GM19025 (cell line): ENCODE measurements around the gene PAK6.

Experiments
- ATAC-seq: cut with Tn5 transposase; IDR thresholded peaks from one replicate; pipeline ENCODE4 v1.9.1; 2021; ENCODE audit warnings: mild to moderate bottlenecking, low read depth, moderate library complexity; ENCODE audit not compliant: unreplicated experiment

The PAK6 gene

GRCh38 chr15:40274350-40275274 is 35.7 kb downstream of the PAK6 start:
- ATAC-seq = no peak

DNA sequence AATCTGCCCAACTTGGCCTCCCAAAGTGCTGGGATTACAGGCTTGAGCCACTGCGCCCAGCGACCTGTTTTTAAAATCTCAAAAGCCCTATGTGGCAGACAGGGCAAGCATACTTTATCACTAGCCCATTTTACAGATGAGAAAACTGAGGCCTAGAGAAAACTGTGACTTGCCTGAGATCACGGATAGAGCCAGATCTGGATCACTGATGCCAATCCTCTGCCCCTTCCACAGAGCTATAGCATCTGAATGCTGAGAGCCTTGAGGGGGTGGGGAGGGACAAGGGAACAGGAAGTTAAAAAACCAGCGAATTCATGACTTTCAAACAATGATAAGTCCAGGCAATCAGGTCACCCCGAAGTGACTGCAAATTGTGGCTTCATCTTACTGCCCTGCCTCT is 36.7 kb downstream of the PAK6 start:
- ATAC-seq = no peak

GRCh38 chr15:40275954-40276353 is 37.1 kb downstream of the PAK6 start:
- ATAC-seq = no peak

GRCh38 chr15:40276927-40277326 is 38.1 kb downstream of the PAK6 start:
- ATAC-seq = no peak

DNA sequence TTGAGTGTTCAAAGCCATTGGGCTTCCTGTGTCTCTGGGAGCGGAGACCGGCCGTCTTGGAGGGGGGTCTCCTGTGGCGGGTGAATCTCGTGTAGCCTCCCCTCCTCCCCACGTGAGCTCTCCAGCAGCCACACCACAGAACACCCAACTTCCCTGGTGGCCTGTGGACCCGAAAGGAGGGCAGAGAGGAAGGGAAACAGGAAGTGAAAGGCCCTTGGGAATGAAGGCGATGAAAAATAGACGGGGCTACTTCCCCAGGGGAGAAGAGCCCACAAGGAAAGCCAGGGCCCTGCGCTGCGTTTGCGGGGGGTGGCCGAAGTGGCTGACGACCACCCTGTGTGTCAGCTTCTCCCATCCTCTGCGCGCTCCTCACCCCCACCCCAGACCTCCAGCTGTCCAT is 38.6 kb downstream of the PAK6 start:
- no peak for ATAC-seq

DNA sequence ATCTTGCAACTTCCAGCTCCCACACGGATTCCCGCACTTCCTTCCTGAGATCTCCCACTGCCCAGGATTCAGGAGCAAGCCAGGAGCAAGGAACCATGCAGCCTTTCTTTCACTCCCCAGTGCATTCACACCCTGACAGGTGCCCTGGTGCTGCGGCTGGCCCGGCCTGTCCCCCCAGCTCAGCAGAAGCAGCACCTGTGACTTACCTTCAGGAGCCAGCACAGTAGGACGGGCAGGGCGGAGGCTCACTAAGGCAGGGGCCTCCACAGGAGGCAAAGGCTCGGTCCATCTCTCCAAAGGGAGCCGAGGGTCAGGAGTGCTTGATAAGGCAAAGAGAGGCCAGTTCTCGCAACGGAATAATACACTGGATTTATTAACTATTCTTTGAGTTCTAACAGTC is 39.2 kb downstream of the PAK6 start:
- no peak for ATAC-seq

DNA sequence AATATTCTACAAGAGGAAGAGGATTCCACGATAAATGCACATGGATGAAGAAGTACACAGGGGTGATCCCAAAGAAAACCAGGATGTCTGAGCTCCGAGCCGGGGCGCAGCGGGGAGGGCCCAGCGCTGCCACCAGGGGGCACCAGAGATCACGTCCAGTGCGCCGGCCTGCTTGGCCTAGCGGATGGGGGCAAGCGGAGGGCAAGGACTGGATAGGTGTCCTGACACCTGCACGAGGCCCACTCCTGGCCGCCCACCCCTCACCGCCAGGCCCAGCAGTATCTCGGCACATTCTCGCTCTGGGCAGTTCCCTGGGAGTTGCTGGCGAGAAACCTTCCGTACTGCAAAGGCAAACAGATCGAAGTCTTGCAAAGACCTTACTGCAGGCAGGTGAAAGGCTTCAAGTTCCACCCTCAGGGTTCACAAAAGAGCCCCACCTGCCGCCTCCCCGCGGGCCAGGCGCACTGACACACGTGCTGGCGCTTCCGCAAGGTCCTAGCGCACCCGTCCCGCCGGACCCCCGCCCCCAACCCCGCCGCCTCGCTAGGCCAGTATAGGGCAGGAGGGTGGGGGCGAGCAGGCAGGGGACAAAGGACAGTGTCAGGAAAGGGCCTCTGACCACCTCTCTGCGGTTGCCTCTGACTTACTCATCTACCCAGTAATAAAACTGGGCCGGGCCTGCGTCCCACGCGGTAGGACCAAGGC is 40.7 kb downstream of the PAK6 start:
- ATAC-seq = no peak

GRCh38 chr15:40280260-40281056 is 41.6 kb downstream of the PAK6 start:
- no peak for ATAC-seq

- ATAC-seq = no peak
Measured at GRCh38 chr15:40281057-40281800, 42.4 kb downstream of the PAK6 start.

- no peak for ATAC-seq
Measured at GRCh38 chr15:40281801-40282146, 42.9 kb downstream of the PAK6 start.

DNA sequence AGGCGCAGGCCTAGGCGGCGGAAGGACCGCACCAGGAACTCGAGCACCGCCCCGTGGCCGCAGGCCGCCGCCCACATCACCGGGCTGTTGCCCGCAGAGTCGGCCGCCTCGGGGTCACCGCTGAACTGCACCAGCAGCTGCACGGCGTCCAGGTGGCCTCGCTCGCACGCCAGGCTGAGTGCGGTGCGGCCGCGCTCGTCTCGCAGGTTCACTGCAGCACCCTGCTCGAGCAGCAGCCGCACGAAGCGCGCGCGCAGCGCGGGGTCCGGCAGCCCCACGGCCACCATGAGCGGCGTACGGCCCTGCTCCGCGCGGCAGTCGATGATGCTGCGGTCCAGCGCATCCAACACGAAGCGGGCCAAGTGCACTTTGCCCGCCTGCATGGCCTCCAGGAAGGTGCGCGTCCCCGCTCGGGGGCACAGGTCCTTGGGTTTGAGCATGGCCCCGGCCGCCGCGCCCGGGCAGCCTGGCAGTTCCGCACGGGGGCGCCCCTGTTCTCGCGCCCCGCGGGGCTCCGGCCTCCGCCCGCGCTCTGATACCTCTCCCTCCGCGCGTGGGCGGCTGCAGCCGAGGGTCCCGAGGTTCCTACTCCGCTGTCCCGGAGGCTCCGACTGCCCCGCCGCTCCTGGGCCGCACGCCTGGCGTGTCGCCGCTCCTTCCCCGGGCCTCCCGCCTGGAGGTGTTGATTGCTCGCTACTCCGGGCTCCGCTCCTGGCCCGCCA is 43.4 kb downstream of the PAK6 start:
- ATAC-seq = peak; percentile 38

DNA sequence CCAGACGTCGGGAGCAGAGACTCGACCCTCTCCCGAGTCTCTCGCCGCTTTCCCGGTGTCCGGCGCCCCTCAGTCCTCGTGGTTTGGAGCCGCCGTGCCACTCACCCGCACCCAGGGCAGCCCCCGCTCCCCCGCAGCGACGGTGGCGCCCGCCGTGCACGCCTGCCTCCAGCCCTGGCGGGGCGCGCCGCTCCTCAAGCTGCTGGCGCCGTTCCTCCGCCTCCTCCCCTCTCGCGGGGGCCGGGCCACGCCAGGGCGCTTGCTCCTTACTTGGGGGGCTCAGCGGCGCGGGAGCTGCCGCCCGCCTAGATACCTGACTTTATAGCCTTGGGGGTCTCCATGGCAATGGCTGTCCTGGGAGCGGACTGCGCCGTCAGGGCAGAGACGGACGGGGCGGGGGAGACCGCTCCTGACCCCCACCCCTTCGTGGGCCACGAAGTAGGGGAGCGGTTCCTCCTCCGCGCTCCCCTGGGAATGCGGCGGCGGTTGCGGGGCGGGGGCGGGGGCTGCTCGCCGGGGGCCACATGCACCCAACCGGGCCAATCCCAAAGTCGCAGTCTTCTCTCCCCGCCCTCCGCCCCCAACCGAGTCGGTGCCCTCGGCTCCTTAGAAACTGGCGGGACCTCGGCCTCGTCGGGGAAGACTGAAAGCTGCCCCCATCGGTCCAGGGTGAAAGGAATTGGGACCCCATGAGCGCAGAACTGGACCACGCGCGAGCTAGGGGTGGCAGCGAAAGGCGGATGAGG is 44.2 kb downstream of the PAK6 start, which contains the start of gene ANKRD63:
Gene ANKRD63, minus strand, starts transcription at position 196 of the 746 bp plus-strand sequence. CDS start 478 bp downstream, outside the sequence.
- peak; percentile 31 for ATAC-seq

GRCh38 chr15:40283615-40284300 is 44.9 kb downstream of the PAK6 start:
- ATAC-seq = no peak

DNA sequence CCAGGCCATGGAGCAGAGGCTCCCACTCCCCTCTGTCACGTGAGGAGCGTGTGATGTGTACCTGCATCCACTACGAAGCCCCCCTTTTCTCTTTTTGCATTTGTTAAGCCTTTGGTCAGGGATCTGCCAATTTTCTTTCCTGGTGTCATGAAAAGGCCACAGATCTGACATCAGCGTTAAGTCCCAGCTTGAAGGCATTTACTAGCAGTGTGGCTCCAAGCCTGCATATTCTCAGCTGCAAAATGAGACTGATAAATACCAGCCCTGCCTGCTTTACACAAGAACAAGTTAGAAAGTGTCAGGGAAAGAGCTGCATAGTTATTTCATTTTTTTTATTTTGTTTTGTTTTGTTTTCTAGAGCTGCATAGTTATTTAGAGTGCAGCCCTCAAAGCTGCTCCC is 46.3 kb downstream of the PAK6 start:
- ATAC-seq = no peak

GRCh38 chr15:40285554-40286011 is 46.7 kb downstream of the PAK6 start:
- ATAC-seq = no peak

DNA sequence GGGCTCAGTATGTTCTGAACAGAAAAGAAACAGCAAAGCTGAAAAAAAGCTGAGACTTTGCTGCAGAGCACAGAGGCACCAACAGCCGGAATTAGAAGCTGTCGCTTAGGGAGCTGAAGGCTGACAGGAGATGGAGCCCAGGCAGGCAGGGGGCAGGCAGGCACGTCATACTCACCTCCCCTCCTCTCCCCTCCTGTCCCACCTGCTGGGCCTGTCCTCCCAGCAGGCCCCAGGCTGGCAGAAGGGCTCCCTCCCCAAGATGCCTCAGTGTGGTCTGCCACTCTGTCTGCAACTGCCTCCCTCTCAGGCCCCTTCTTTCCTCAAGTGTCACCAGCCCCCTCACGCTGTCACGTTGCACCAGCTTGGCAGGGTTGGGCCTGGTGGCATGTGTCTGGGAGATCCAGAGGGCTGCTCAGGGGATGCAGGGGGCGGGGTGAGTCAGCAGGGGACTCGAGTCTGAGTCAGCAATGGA is 47.2 kb downstream of the PAK6 start:
- no peak for ATAC-seq

- no peak for ATAC-seq
Measured at GRCh38 chr15:40286794-40287193, 47.9 kb downstream of the PAK6 start.

GRCh38 chr15:40287505-40287904 is 48.6 kb downstream of the PAK6 start:
- ATAC-seq = no peak
